ENCODE measurements around the gene KCNIP1.

DNA sequence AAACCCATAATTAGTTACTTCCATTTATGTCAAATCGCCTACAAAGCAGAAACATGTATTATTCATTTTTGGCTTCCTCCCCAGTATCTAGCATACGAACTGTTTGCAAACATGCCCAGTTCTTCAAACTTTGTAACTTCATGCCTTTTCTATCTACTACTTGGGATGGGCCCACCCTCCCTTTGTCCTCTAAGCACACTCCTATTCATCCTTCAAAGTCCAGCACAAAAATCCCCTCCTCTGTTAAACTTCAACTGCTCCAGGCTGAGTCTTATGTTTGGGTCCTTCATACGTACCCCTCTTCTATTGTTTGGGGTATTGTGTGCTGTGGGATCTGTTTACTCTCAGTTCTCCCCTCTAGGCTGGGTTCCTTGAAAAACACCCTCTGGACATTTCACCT lies 55.5 kb downstream of the KCNIP1 start:
- TF ChIP-seq CTCF (IDR thresholded peaks at IDR 0.05): no peak
- TF ChIP-seq POLR2A (IDR thresholded peaks at IDR 0.05): no peak
